GM18505 (cell line): ENCODE measurements around the gene CTAGE1.

Experiments used
- ATAC-seq: cut with Tn5 transposase; IDR thresholded peaks from one replicate; pipeline ENCODE4 v1.9.1; 2021; ENCODE audit not compliant: unreplicated experiment
- POLR2A ChIP-seq: IDR thresholded peaks from 4 replicates; pipeline ENCODE4 v1.6.1; 2011; ENCODE audit warnings: borderline replicate concordance; ENCODE audit not compliant: insufficient read depth, insufficient read length; ENCODE audit errors: extremely low read depth

CTAGE1 gene

GRCh38 chr18:22448238-22448637, 30.5 kb upstream of the CTAGE1 start:
- TF ChIP-seq POLR2A = no peak
- ATAC-seq = no peak

- no peak for ATAC-seq
- TF ChIP-seq POLR2A = no peak
Observed at GRCh38 chr18:22447792-22448191, 30.1 kb upstream of the CTAGE1 start.

- TF ChIP-seq POLR2A = no peak
- no peak for ATAC-seq
Observed at GRCh38 chr18:22446911-22447310, 29.2 kb upstream of the CTAGE1 start.

- no peak for TF ChIP-seq POLR2A
- ATAC-seq = no peak
Observed at GRCh38 chr18:22446325-22446724, 28.6 kb upstream of the CTAGE1 start.

GRCh38 chr18:22441638-22442037, 23.9 kb upstream of the CTAGE1 start:
- no peak for TF ChIP-seq POLR2A
- ATAC-seq = no peak

- TF ChIP-seq POLR2A = no peak
- ATAC-seq = no peak
Observed at GRCh38 chr18:22439447-22439846, 21.7 kb upstream of the CTAGE1 start.

GRCh38 chr18:22436136-22436535, 18.4 kb upstream of the CTAGE1 start:
- TF ChIP-seq POLR2A = no peak
- no peak for ATAC-seq

GRCh38 chr18:22434973-22435608, 17.4 kb upstream of the CTAGE1 start:
- TF ChIP-seq POLR2A = no peak
- ATAC-seq = no peak

GRCh38 chr18:22433956-22434355, 16.2 kb upstream of the CTAGE1 start:
- TF ChIP-seq POLR2A = no peak
- ATAC-seq = no peak

GRCh38 chr18:22432657-22433137, 15.0 kb upstream of the CTAGE1 start:
- no peak for TF ChIP-seq POLR2A
- ATAC-seq = no peak

- no peak for ATAC-seq
- TF ChIP-seq POLR2A = no peak
Observed at GRCh38 chr18:22429564-22429963, 11.8 kb upstream of the CTAGE1 start.

GRCh38 chr18:22428672-22429071, 11.0 kb upstream of the CTAGE1 start:
- TF ChIP-seq POLR2A = no peak
- no peak for ATAC-seq

GRCh38 chr18:22427822-22428549, 10.3 kb upstream of the CTAGE1 start:
- TF ChIP-seq POLR2A = no peak
- no peak for ATAC-seq

GRCh38 chr18:22424565-22424963, 6.8 kb upstream of the CTAGE1 start:
- ATAC-seq = no peak
- no peak for TF ChIP-seq POLR2A

- no peak for TF ChIP-seq POLR2A
- no peak for ATAC-seq
Observed at GRCh38 chr18:22423878-22424564, 6.3 kb upstream of the CTAGE1 start.
